WERI-Rb-1 (cell line): ENCODE data around the gene GRID1.

Experiments
- DNase-seq: peaks from one replicate; pipeline ENCODE4 v3.0.0-alpha.2; 2020
- H3K27ac ChIP-seq: fragments of 250-450 bp; sonication (Bioruptor Pico); 2 replicates; pipeline ENCODE4 v1.5.1; 2020; ENCODE audit warnings: mild to moderate bottlenecking, moderate library complexity
- H3K27me3 ChIP-seq: fragments of 250-450 bp; sonication (Bioruptor Pico); 2 replicates; pipeline ENCODE4 v1.5.1; 2021; ENCODE audit warnings: mild to moderate bottlenecking, low read depth, moderate library complexity; ENCODE audit not compliant: insufficient read depth, severe bottlenecking
- H3K36me3 ChIP-seq: fragments of 250-450 bp; sonication (Bioruptor Pico); 2 replicates; pipeline ENCODE4 v1.5.1; 2020; ENCODE audit warnings: mild to moderate bottlenecking, moderate library complexity
- H3K4me3 ChIP-seq: 2 replicates; pipeline ENCODE4 v1.5.1; 2011; ENCODE audit warnings: low read depth, mild to moderate bottlenecking, control low read depth, low read length
- H3K9me3 ChIP-seq: fragments of 250-450 bp; sonication (Bioruptor Pico); 2 replicates; pipeline ENCODE4 v1.5.1; 2021; ENCODE audit warnings: mild to moderate bottlenecking, moderate library complexity; ENCODE audit not compliant: severe bottlenecking
- TF ChIP-seq, protein P1 (sequence below): IDR thresholded peaks from 2 replicates; pipeline ENCODE4 v1.5.1; 2011; ENCODE audit warnings: low read depth, mild to moderate bottlenecking, control low read depth, inconsistent platforms, low read length

GRID1 gene

DNA sequence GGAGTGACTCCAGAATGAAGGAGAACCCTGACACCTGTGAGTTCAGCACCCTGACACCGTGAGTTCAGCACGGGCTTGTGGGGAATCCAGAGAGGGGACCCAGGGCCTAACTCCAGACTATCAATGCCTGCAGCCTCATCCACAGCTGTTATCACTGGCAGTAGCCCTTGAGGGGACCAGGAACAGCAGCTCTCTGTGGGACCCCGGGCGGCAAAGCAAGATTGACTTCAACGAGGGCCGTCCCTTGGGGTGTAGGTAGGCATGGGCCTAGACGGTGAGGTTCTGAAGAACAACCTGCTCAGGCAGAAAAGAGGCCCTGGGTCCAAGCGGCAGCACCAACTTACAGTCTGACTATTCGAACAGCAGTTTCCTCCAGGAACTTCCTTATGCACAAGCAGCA is 8.9 kb downstream of the GRID1 start:
- Histone ChIP-seq H3K36me3 (no peaks in the 10 kb centered on the region), H3K9me3 (no peaks in the 10 kb centered on the region), H3K4me3 (no peak overlapping the region), H3K27ac (no peak overlapping the region), H3K27me3 (peaks cover 24% of the 10 kb centered on the region)
- no peak for DNase-seq
- TF ChIP-seq, protein P1, sequence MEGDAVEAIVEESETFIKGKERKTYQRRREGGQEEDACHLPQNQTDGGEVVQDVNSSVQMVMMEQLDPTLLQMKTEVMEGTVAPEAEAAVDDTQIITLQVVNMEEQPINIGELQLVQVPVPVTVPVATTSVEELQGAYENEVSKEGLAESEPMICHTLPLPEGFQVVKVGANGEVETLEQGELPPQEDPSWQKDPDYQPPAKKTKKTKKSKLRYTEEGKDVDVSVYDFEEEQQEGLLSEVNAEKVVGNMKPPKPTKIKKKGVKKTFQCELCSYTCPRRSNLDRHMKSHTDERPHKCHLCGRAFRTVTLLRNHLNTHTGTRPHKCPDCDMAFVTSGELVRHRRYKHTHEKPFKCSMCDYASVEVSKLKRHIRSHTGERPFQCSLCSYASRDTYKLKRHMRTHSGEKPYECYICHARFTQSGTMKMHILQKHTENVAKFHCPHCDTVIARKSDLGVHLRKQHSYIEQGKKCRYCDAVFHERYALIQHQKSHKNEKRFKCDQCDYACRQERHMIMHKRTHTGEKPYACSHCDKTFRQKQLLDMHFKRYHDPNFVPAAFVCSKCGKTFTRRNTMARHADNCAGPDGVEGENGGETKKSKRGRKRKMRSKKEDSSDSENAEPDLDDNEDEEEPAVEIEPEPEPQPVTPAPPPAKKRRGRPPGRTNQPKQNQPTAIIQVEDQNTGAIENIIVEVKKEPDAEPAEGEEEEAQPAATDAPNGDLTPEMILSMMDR: no peak

GRCh38 chr10:86357041-86357440 is 9.6 kb downstream of the GRID1 start:
- no peak overlapping the region for H3K4me3 ChIP-seq
- no peak overlapping the region for H3K27ac ChIP-seq
- no peak for DNase-seq
- H3K27me3 ChIP-seq: peaks cover 17% of the 10 kb centered on the region
- no peaks in the 10 kb centered on the region for H3K36me3 ChIP-seq
- TF ChIP-seq, protein P1: no peak
- no peaks in the 10 kb centered on the region for H3K9me3 ChIP-seq

GRCh38 chr10:86356296-86356695 is 10.3 kb downstream of the GRID1 start:
- Histone ChIP-seq H3K27ac (no peak overlapping the region), H3K27me3 (peaks cover 10% of the 10 kb centered on the region), H3K36me3 (no peaks in the 10 kb centered on the region), H3K4me3 (no peak overlapping the region), H3K9me3 (no peaks in the 10 kb centered on the region)
- TF ChIP-seq, protein P1: no peak
- DNase-seq: no peak

DNA sequence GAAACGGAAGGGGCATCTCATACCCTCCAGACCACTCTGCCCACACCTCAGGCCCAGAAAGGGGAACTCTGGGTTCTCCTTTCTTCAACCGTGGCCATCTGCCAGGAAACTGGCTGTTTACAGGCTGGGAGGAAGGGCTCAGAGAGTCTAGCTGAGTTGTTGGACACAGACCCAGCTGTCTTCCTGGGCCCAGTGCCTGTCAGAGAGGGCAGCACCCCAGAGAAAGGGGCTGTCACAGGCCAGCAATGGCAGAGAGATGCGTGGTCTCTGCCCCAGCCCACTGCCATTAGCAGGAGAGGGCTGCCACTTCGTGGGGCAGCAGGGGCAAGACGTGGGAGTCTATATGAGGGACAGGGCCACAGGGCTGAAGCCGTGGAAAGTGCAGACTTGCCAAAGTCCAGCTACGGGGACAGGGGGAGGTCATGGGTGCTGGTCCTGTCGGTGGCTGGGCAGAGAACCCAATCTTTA is 11.0 kb downstream of the GRID1 start:
- no peak overlapping the region for H3K4me3 ChIP-seq
- TF ChIP-seq, protein P1: no peak
- DNase-seq: no peak
- H3K27me3 ChIP-seq: peaks cover 5% of the 10 kb centered on the region
- no peak overlapping the region for H3K27ac ChIP-seq
- no peaks in the 10 kb centered on the region for H3K9me3 ChIP-seq
- no peaks in the 10 kb centered on the region for H3K36me3 ChIP-seq

GRCh38 chr10:86354761-86355540 is 11.6 kb downstream of the GRID1 start:
- no peak for DNase-seq
- no peak overlapping the region for H3K4me3 ChIP-seq
- H3K9me3 ChIP-seq: no peaks in the 10 kb centered on the region
- H3K27ac ChIP-seq: no peak overlapping the region
- peaks cover 5% of the 10 kb centered on the region for H3K27me3 ChIP-seq
- TF ChIP-seq, protein P1: no peak
- H3K36me3 ChIP-seq: no peaks in the 10 kb centered on the region
